GM12891 (cell line): ENCODE results near the gene ADAMTS17.

Experiments
- DNase-seq: peaks from one replicate; pipeline ENCODE4 v3.0.0; 2011; ENCODE audit warnings: low spot score; ENCODE audit not compliant: insufficient read length
- FAIRE-seq: peaks from 2 replicates; lab custom pipeline; 2011; peaks lifted over from hg19 to GRCh38; lab: Jason Lieb, UNC
- PAX5 ChIP-seq: IDR thresholded peaks from 2 replicates; pipeline ENCODE4 v1.6.1; 2011; ENCODE audit warnings: low read length, moderate library complexity, mild to moderate bottlenecking; ENCODE audit not compliant: insufficient read depth, severe bottlenecking
- POLR2A ChIP-seq: IDR thresholded peaks from 2 replicates; pipeline ENCODE4 v1.6.1; 2011; ENCODE audit warnings: low read depth, low read length, control low read depth
- POLR2AphosphoS5 ChIP-seq: IDR thresholded peaks from 2 replicates; pipeline ENCODE4 v1.6.1; 2011; ENCODE audit warnings: low read depth, low read length, control low read depth
- POU2F2 ChIP-seq: IDR thresholded peaks from 2 replicates; pipeline ENCODE4 v1.6.1; 2011; ENCODE audit warnings: low read depth, mild to moderate bottlenecking, control low read depth, low read length, moderate library complexity
- SPI1 ChIP-seq: IDR thresholded peaks from 2 replicates; pipeline ENCODE4 v1.6.1; 2011; ENCODE audit warnings: low read depth, low read length, control low read depth
- TAF1 ChIP-seq: IDR thresholded peaks from 2 replicates; pipeline ENCODE4 v1.6.1; 2011; ENCODE audit warnings: low read depth, low read length, control low read depth

Gene ADAMTS17

DNA sequence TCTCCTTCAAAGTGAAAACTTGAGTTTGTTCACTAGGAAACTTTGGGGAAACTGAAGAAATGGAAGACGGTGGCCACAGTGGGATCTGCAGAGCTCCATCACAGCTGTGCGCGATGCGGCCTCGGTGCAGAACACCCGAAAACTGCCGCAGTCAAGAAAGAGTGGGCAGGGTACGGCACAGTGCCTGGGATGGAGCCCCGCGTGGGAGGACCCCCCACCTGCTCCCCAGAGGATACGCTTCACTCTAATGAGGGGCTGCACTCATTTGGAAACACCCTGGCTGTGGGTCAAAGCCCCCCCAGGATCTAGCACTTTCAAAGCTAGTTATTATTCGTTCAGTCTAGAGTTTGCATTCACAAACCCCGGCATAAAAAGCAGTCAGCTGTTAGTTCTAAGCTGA, 9.5 kb downstream of the ADAMTS17 start:
- DNase-seq (no peak), FAIRE-seq (no peak)
- TF ChIP-seq SPI1 (no peak), POLR2A (no peak), PAX5 (no peak), POLR2AphosphoS5 (no peak), POU2F2 (no peak), TAF1 (no peak)

DNA sequence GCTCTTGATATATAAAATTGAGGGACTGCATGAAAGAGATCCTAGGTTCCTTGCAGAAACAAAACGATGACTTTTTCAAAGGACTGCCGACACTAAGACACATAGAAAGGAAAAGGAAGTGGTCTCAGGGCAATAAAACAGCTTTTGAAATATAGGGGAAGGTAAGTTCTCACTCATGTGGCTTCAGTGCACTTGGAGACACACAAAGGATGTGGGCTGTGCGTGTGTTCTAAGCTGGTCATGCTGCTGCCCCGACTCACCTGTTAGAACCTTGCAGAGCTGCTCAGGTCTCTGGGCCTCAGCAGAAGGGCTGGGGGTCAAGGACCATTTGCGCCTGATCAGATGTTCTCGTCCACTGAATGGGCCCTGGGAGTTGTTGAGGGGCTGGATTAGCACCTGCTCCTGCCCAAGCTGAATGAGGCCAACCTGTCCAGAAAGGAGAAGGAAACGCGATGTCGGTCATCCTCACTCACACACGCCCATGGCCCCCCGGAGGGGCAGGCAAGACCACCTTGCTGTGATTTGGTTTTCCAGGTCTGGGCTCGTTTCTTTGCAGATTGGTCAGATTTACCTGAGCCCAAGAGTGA, 11.1 kb downstream of the ADAMTS17 start:
- DNase-seq (no peak), FAIRE-seq (no peak)
- no peak for TF ChIP-seq PAX5

DNA sequence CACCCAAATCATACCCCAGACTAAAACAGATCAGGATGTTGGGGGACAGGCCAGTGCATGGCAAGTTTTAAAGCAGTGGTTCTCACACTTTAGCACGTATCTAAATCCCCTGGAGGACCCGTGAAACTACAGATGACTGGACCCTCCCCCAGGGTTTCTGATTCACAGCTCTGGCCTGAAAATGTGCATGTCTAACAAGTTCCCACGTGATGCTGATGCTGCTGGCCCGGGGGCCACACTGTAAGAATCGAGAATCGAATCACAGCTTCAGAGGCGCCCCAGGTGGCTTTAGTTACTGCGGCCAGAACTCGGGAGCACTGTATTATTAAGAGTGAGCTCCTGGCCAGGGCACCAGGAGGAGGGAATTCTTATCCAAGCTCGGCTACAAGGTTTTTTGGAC, 11.6 kb downstream of the ADAMTS17 start:
- TF ChIP-seq POU2F2 (no peak), TAF1 (no peak), PAX5 (no peak), POLR2A (no peak), SPI1 (no peak), POLR2AphosphoS5 (no peak)
- FAIRE-seq (no peak), DNase-seq (no peak)

DNA sequence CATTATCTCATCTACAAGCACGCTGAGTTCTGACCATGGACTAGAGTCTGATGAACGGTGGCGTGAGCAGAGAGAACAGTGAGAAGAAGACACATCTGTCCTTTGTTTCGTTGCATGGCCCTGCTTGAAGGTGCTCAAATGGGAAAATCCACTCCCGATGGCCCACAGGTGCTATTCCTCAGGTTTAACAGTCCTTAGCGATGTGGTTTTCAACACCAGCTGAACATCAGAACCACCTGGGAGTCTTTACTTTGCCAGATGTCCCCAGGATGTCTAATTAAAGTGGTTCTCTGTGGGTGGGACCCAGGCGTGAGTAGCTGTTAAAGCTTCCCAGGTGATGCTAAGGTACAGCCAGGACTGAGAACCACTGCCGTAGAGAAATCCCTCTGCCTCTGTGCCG, 13.0 kb downstream of the ADAMTS17 start:
- DNase-seq (no peak), FAIRE-seq (no peak)
- TF ChIP-seq SPI1, result no peak
- no peak for TF ChIP-seq POLR2AphosphoS5

DNA sequence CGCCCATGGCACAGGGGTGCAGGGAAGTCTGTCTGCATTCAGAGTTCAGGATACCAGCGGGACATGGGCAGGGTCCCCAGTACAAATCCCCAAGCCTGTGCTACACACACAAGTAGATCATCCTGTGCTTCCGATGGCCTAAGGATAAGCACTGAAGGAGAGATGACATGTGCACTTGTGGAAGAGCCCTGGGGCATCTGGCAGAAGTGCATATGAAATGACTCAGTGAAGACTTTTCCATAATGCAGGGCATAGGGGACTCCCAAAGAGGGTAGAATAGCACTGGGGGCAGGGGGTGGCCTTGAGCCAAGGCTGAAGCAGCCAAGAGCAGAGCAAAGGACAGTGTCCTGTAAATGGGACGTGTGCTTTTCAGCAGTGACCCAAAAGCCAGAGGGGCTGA, 22.9 kb downstream of the ADAMTS17 start:
- TF ChIP-seq POLR2AphosphoS5, result no peak
- no peak for TF ChIP-seq SPI1
- TF ChIP-seq PAX5, result no peak
- no peak for TF ChIP-seq POU2F2
- TF ChIP-seq POLR2A, result no peak
- no peak for TF ChIP-seq TAF1
- FAIRE-seq (no peak), DNase-seq (no peak)

DNA sequence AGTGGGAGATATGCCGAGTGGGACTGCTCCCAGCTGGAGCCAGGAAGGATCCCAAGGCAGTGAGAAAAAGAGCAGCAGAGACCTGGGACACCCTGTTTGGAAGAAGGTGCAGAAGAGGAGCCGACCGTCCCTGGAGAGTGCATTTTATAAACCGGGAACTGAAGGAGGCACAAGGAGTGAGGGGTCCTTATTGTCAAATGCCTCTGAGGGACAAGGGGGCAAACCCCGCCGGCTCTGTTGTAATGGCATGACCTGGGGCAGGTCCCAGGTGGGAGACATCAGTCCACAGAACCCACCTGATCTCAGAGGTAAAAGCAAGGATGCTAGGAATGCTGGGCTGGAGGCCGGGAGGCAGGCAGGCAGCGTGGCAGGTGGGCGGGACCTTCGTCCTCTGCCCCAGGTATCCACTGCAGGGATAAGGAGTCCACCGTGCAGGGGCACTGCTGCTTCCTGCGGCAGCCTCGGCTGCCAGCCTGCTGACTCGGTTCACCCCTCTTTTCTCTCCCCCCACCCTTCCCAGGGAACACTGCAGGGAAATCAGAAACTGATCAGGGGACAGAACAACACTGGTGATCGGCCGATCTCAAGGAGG, 26.9 kb downstream of the ADAMTS17 start:
- DNase-seq (no peak), FAIRE-seq (no peak)
- TF ChIP-seq PAX5, result no peak
- no peak for TF ChIP-seq POU2F2
- no peak for TF ChIP-seq TAF1
- no peak for TF ChIP-seq POLR2AphosphoS5
- no peak for TF ChIP-seq SPI1
- no peak for TF ChIP-seq POLR2A

DNA sequence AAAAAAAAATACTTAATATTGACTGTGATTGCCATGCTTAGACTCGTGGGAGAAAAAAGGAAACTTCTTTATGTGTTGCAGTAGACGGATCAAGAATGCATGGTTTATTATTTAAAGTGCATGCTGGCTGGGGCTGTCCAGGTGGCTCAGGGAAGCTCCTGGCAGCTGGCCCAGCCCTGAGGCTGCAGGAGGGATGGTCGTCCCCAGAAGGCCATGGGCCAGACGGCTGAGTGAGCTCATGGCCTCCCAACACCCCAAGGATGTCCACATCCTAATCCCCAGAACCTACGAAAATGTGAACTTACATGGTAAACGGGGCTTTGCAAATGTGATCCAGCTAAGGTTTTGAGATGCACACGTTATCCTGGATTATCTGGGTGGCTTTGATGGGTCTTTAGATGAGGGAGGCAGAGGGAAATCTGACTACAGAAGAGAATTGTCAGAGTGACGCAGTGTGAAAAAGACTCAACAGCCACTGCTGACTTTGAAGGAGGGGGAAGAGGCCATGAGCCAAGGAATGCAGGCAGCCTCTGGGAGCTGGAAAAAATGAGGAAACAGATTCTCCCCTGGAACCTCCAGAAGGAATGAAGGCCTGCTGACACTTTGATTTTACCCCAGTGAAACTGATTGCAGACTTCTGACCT, 29.8 kb downstream of the ADAMTS17 start:
- DNase-seq (no peak), FAIRE-seq (no peak)
- no peak for TF ChIP-seq POLR2A
- no peak for TF ChIP-seq POU2F2
- TF ChIP-seq SPI1, result no peak
- no peak for TF ChIP-seq POLR2AphosphoS5
- no peak for TF ChIP-seq TAF1
- TF ChIP-seq PAX5, result no peak

DNA sequence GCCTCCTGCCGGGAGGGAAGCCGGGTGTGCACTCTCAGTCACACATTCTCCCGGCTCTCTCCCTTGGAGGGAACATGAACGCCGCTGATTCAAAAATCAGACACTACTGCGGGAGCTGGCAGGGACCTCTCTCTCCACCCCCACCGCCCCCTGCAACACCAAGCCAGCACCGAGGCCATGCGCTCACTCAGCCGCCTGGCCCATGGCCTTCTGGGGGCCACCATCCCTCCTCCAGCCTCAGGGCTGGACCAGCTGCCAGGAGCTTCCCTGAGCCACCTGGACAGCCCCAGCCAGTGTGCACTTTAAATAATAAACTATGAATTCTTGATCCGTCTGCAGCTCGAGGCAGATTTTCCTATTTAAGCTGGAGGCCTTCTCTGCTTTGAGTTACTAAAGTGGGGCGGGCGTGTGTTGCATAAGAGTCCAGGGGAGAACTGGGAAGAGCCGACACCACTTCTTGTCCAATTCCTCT, 30.6 kb downstream of the ADAMTS17 start:
- DNase-seq (no peak), FAIRE-seq (no peak)
- no peak for TF ChIP-seq SPI1
- TF ChIP-seq PAX5, result no peak
- no peak for TF ChIP-seq POLR2A
- no peak for TF ChIP-seq TAF1
- TF ChIP-seq POU2F2, result no peak
- no peak for TF ChIP-seq POLR2AphosphoS5

DNA sequence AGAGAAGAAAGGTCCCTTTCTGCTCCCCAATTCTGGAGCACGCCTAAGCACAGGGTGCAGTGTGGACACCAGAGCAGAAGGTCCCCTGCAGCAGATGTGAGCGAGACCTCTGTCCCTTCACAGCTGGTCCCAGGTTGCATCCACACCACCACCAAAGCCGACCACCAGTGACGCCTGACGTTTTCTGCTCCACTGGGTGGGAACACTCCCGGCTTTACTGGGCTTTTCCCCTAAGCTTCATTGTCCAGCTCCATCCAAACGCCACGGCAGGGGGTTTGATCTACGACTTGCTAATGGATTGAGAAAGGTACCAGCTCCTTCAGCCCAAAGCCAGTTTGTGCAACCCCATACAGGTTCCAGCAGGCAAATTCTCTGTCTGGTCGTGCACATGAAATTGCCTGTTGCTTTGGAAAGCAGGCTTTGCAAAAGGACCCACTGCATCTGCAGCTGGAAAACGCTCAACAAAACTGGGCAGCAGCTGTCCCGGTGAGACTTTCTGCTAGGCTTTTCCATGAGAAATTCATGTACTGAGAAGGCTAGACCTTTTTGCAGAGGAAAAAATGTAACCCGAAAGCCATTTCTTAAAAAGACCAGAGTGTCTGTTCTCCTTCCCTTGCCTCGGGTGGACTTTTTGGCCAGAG, 31.1 kb downstream of the ADAMTS17 start:
- DNase-seq (no peak), FAIRE-seq (no peak)
- TF ChIP-seq POU2F2 (no peak), POLR2A (no peak), TAF1 (no peak), PAX5 (no peak), POLR2AphosphoS5 (no peak), SPI1 (no peak)

DNA sequence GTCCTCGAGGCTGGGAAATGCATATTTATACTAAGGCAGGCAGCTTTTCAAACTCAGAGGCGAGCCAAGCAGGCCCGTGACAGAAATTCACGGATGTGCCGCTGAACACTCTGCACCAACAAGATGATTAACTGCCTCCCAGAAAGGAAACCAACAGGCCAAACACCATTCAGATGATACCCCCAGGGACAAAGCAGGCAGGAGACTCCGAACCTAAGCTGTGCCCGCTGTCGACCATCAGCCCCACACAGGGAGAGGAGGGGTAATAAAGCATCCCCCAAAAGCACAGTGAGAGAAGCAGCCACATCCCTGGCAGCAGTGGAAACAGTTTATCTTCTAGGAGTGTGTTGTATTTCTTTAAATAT, 31.8 kb downstream of the ADAMTS17 start:
- no peak for TF ChIP-seq POLR2A
- no peak for TF ChIP-seq PAX5
- no peak for TF ChIP-seq TAF1
- TF ChIP-seq POU2F2, result no peak
- no peak for TF ChIP-seq POLR2AphosphoS5
- no peak for TF ChIP-seq SPI1
- DNase-seq (no peak), FAIRE-seq (no peak)
